ENCODE results near the gene CGRRF1. TPM values are rescaled to one million over a fixed set of nuclear protein-coding genes. Genes with fewer than 3 reads are reported as not detected.

CGRRF1 gene
- total and polyA plus RNA-seq, 2 of the 13 experiments (the other 11 are each of a cell fraction or from before 2014, with no cell fraction given): 16.8 to 18.2 TPM

DNA sequence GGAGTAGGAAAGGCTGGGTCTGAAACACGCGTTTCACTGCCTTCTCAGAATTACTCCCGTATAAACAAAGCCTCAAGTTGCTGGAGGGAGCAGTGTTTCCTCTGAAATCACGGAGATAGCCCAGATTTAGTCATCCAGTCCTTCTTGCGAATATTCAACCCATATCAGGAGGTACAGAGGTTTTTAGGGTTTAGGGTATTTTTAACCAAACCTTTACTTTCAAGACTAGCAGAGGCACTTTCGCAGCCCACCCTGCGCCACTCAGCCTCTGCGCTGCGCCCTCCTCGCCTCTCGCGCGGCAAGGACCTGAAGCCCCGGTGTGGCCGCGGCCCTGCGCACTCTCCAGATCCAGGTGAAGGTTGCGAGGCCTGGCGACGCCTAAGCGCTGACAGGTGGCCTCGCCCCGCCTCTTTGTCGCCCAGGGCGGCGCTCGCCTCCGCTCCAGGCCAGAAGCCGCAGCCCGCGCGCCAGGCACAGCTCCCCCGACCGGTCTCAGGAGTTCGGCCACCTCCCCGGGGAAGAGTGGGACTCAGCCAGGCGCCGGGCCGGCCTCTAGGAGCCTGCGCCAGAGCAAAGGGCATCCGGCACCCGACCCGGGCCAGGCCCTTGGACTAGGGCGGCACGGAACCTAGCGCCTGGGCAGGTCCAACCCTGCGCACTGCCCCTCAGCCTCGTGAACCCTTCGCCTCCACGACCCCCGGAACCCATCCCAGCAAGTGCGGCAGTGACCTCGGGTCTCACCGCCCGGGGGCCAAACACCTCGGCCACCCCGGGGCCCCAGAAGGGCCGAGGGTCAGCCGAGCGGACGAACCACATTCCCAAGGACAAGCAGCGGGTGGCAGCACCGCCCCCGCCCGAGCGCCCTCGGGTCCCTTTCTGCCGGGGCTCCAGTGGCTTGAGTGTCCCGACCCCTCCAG is 55.4 kb downstream of the CGRRF1 start (continued):
- TF ChIP-seq, protein P1, sequence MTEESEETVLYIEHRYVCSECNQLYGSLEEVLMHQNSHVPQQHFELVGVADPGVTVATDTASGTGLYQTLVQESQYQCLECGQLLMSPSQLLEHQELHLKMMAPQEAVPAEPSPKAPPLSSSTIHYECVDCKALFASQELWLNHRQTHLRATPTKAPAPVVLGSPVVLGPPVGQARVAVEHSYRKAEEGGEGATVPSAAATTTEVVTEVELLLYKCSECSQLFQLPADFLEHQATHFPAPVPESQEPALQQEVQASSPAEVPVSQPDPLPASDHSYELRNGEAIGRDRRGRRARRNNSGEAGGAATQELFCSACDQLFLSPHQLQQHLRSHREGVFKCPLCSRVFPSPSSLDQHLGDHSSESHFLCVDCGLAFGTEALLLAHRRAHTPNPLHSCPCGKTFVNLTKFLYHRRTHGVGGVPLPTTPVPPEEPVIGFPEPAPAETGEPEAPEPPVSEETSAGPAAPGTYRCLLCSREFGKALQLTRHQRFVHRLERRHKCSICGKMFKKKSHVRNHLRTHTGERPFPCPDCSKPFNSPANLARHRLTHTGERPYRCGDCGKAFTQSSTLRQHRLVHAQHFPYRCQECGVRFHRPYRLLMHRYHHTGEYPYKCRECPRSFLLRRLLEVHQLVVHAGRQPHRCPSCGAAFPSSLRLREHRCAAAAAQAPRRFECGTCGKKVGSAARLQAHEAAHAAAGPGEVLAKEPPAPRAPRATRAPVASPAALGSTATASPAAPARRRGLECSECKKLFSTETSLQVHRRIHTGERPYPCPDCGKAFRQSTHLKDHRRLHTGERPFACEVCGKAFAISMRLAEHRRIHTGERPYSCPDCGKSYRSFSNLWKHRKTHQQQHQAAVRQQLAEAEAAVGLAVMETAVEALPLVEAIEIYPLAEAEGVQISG (CRISPR knock-in tag; IDR thresholded peaks at IDR 0.05): peak; percentile 57
- no peak for TF ChIP-seq ZNF446 (CRISPR knock-in tag; IDR thresholded peaks at IDR 0.05)
- peak; percentile 7 for TF ChIP-seq IRF2 (CRISPR knock-in tag; IDR thresholded peaks at IDR 0.05)
- TF ChIP-seq MATR3 (CRISPR knock-in tag; IDR thresholded peaks at IDR 0.05): no peak
- TF ChIP-seq REL (CRISPR knock-in tag; conservative IDR thresholded peaks at IDR 0.05): no peak
- TF ChIP-seq GABPB1 (CRISPR knock-in tag; IDR thresholded peaks at IDR 0.05): peak; percentile 67
- TF ChIP-seq, protein P2, sequence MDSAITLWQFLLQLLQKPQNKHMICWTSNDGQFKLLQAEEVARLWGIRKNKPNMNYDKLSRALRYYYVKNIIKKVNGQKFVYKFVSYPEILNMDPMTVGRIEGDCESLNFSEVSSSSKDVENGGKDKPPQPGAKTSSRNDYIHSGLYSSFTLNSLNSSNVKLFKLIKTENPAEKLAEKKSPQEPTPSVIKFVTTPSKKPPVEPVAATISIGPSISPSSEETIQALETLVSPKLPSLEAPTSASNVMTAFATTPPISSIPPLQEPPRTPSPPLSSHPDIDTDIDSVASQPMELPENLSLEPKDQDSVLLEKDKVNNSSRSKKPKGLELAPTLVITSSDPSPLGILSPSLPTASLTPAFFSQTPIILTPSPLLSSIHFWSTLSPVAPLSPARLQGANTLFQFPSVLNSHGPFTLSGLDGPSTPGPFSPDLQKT (CRISPR knock-in tag; IDR thresholded peaks at IDR 0.05; ENCODE audit: borderline replicate concordance): no peak; the same call in 1 of the 2 replicates
- no peak for TF ChIP-seq ARID2 (CRISPR knock-in tag; IDR thresholded peaks at IDR 0.05; ENCODE audit: borderline replicate concordance)
- TF ChIP-seq, protein P3, sequence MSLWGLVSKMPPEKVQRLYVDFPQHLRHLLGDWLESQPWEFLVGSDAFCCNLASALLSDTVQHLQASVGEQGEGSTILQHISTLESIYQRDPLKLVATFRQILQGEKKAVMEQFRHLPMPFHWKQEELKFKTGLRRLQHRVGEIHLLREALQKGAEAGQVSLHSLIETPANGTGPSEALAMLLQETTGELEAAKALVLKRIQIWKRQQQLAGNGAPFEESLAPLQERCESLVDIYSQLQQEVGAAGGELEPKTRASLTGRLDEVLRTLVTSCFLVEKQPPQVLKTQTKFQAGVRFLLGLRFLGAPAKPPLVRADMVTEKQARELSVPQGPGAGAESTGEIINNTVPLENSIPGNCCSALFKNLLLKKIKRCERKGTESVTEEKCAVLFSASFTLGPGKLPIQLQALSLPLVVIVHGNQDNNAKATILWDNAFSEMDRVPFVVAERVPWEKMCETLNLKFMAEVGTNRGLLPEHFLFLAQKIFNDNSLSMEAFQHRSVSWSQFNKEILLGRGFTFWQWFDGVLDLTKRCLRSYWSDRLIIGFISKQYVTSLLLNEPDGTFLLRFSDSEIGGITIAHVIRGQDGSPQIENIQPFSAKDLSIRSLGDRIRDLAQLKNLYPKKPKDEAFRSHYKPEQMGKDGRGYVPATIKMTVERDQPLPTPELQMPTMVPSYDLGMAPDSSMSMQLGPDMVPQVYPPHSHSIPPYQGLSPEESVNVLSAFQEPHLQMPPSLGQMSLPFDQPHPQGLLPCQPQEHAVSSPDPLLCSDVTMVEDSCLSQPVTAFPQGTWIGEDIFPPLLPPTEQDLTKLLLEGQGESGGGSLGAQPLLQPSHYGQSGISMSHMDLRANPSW (CRISPR knock-in tag; IDR thresholded peaks at IDR 0.05; ENCODE audit: borderline replicate concordance): no peak
- TF ChIP-seq IRF9 (CRISPR knock-in tag; IDR thresholded peaks at IDR 0.05; ENCODE audit: borderline replicate concordance): peak; percentile 81; the same call in 1 of the 2 replicates
- TF ChIP-seq THYN1 (CRISPR knock-in tag; IDR thresholded peaks at IDR 0.05; ENCODE audit: borderline replicate concordance, low read depth): no peak
- TF ChIP-seq MAFK (conservative IDR thresholded peaks at IDR 0.05 in 1 of 2, IDR thresholded peaks at IDR 0.05 in 1 of 2; ENCODE audit: low read length in 2 of 2): no peak
- TF ChIP-seq RORA (CRISPR knock-in tag; IDR thresholded peaks at IDR 0.05): no peak
- TF ChIP-seq HHEX (CRISPR knock-in tag; IDR thresholded peaks at IDR 0.05): no peak

Measured in HepG2 (cell line).